Astrocyte of the cerebellum (primary cell): ENCODE data around the gene DCPS.

ENCODE experiments used
- DNase-seq: peaks from one replicate; pipeline ENCODE4 v3.0.0-alpha.2; 2011; ENCODE audit warnings: low read depth
- H3K4me3 ChIP-seq: 2 replicates; pipeline ENCODE4 v1.5.1; 2011; ENCODE audit warnings: mild to moderate bottlenecking, low read depth, low read length, moderate library complexity
- in situ Hi-C: cut with HindIII; loops from 2 replicates; pipeline ENCODE4 v1.10.0; 2017; ENCODE audit warnings: low sequenced_read_pairs
- TF ChIP-seq, protein P1 (sequence below): IDR thresholded peaks from 2 replicates; pipeline ENCODE4 v1.5.1; 2012; ENCODE audit warnings: low read length, low read depth, moderate library complexity, mild to moderate bottlenecking; ENCODE audit errors: missing control alignments

Gene DCPS

DNA sequence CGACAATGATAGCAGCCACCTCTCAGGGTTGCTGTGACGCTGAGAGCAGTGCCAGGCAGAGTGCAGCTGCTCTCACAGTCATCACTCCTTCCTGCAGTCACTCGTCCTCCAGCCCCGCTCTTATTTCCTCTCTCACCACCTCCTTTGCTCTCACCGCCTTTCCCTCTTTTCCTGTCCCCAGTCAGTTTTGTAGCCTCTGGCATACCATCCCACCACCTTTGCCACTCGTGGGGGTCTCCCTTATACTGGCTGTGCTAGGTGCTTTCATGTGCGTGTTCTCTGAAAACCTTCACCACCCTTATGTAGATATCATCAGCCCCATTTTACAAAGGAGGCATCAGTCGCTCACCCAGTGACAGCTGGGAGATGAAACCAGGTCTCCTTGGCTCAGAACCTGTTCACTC is 32.3 kb downstream of the DCPS start:
- H3K4me3 ChIP-seq, result no peak overlapping the region
- TF ChIP-seq, protein P1, sequence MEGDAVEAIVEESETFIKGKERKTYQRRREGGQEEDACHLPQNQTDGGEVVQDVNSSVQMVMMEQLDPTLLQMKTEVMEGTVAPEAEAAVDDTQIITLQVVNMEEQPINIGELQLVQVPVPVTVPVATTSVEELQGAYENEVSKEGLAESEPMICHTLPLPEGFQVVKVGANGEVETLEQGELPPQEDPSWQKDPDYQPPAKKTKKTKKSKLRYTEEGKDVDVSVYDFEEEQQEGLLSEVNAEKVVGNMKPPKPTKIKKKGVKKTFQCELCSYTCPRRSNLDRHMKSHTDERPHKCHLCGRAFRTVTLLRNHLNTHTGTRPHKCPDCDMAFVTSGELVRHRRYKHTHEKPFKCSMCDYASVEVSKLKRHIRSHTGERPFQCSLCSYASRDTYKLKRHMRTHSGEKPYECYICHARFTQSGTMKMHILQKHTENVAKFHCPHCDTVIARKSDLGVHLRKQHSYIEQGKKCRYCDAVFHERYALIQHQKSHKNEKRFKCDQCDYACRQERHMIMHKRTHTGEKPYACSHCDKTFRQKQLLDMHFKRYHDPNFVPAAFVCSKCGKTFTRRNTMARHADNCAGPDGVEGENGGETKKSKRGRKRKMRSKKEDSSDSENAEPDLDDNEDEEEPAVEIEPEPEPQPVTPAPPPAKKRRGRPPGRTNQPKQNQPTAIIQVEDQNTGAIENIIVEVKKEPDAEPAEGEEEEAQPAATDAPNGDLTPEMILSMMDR, result no peak
- DNase-seq, result no peak
- in situ Hi-C loops, result no loop called here

DNA sequence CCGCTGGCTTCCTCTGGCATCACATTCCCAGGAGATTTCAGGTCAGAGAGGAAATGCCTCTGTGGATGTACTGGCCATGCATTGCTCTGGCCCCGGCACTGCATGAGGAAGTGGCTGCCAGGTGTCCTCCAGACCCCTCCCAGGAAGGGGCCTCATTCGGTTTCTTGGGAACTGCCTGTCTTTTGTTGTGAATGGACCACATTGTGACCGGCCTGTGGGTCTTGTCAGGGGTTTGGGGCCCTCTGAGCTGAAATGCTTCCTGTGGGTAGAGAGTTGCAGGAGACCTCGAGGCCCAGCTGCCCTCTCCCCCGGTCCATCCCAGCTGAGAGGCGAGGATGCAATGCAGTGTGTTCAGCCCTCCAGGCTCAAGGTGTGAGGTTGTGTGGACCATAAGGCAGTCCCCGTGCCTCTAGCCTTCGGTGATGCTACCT is 32.8 kb downstream of the DCPS start:
- DNase-seq, result no peak
- in situ Hi-C loops, result no loop called here
- no peak overlapping the region for H3K4me3 ChIP-seq
- TF ChIP-seq, protein P1, result no peak

DNA sequence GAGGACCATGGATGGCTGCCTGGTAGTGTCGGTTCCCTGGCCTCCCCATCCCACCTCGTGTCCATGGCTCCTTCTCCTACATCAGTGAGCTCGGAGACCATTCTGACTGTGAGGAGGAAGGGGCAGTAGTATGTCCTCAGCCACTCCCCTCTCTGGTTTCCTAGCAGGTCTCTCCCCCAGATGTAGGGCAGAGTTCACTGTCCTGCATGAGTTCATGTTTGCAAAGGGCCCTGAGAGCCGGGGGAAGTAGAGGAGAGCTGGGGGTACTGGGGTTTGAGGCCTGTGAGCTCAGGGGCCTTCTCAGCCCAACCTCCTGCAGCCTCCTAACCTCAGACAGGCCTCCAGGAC is 33.2 kb downstream of the DCPS start:
- in situ Hi-C loops, result no loop called here
- TF ChIP-seq, protein P1, result no peak
- no peak overlapping the region for H3K4me3 ChIP-seq
- DNase-seq, result no peak

DNA sequence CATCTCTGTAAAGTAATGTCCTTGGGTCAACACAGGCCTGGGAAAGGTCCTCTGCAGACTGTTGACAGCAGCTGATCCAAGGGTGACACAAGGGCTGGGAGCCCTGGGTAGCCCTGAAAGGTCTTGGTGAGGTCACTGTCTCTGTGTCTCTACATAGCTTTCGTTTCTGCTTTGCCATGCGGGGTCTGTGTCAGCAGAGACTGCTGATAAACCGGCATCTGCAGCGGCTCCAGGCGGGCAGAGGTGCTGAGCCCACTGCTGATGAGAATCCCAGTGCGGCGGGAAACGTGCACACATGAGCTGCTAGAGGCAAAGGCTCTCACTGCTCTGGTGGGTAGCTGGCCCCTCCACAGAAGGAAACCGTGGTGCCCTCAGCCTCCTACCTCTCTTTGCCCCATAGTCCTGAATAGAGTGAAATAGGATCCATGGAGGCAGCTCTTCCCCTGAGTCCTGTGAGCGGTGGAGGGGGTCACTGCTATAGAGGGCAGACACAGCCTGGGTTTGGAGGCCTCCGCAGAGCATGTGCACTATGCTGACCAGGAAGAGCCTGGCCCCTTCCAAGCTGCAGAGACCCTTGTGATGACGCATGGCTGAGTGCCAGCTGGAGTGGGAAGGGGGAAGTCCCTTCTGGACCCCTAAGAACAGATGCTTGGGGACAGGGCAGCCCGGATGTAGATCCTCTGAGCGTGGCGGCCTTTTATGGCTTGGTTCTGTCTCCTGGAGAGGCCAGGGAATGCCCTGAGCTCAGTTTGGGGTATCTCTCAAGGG is 33.8 kb downstream of the DCPS start:
- TF ChIP-seq, protein P1, result no peak
- in situ Hi-C loops, result no loop called here
- H3K4me3 ChIP-seq, result no peak overlapping the region
- no peak for DNase-seq

DNA sequence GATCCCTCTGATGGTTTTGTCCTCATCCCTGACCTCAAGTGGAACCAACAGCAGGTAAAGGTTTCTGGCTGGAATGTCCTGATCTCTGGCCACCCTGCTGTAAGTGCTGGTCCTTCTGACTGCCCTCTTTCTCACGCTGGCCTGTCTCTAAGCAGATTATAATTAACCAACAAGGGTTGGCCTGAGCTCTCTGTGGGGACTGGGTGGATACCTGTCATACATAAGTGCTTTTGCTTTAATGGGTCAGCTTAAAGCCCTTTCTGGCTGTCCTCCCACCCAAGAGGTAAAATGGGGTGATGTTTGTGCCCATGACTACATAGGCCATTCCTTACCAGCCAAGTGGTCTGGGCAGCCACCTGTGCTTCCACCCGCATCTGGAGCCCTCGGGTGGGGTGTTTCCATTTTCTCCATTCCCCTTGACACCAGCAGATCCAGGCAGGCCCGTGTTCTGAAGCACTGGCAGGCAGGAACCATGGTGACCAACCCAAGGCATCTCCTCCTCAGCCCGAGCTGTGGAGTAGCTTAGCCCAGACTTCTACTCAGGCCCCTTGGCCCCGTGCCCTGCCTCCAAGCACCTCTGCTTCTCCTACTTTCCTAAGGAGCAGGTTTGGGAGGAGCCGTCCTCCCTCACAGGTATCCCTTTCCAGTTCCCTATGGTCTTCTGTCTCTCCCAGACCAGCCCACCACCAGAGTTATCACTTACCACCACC is 34.6 kb downstream of the DCPS start:
- TF ChIP-seq, protein P1, result no peak
- in situ Hi-C loops, result no loop called here
- no peak for DNase-seq
- H3K4me3 ChIP-seq, result no peak overlapping the region

DNA sequence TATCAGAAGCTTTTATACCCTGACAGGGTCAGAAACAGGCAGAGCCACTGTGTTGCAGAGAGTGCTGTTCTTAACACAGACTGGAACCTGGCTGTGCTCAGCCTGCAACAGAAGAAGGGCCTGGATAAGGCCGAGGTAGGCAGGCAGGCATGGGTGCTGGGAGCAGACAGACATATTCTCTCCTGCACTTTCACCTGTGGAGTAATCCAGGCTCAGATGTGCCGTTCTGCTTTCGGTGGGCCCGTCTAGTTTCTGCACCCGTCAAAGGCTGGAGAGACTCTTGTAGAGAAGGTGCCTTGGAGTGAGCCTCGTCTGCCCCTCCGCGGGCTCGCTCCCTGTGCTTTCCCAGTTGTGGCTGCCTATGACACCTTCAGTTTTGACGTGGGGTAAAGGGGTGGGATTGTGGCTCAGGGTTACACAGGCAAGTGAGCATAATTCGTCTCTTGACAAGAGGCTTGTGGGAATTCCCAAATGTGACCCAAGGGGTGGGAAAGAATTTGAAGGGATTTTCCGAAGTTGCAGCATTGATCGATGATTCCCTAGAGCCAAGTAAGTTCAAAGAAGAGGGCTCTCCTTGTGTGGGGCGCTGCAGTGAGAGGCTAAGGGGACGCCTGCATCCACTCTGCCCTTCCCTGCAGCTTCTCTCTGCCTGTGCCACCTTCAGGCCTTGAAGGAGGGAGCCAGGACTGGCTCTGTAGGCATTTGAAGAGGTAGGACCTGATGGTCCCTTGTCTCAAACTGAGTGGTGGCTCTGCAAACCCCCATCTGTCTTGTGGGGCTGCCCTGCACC is 35.4 kb downstream of the DCPS start:
- TF ChIP-seq, protein P1, result no peak
- no peak overlapping the region for H3K4me3 ChIP-seq
- no peak for DNase-seq
- in situ Hi-C loops, result no loop called here
